BE2C (cell line): ENCODE results near the gene WDR3.

Source experiments
- DNase-seq: peaks from one replicate; pipeline ENCODE4 v3.0.0-alpha.2; 2020
- H3K27me3 ChIP-seq: fragments of 250-450 bp; sonication (Bioruptor Pico); 2 replicates; pipeline ENCODE4 v1.5.1; 2020; ENCODE audit warnings: mild to moderate bottlenecking
- H3K36me3 ChIP-seq: fragments of 250-450 bp; sonication (Bioruptor Pico); 2 replicates; pipeline ENCODE4 v1.5.1; 2020; ENCODE audit warnings: mild to moderate bottlenecking
- H3K4me1 ChIP-seq: fragments of 250-450 bp; sonication (Bioruptor Pico); 2 replicates; pipeline ENCODE4 v1.5.1; 2020
- H3K4me3 ChIP-seq: 2 replicates; pipeline ENCODE4 v1.5.1; 2011; ENCODE audit warnings: low read depth, low read length
- H3K9me3 ChIP-seq: fragments of 250-450 bp; sonication (Bioruptor Pico); 2 replicates; pipeline ENCODE4 v1.5.1; 2020
- TF ChIP-seq, protein P1 (sequence below): IDR thresholded peaks from 2 replicates; pipeline ENCODE4 v1.5.1; 2012; ENCODE audit warnings: mild to moderate bottlenecking, low read depth, low read length

WDR3 gene

DNA sequence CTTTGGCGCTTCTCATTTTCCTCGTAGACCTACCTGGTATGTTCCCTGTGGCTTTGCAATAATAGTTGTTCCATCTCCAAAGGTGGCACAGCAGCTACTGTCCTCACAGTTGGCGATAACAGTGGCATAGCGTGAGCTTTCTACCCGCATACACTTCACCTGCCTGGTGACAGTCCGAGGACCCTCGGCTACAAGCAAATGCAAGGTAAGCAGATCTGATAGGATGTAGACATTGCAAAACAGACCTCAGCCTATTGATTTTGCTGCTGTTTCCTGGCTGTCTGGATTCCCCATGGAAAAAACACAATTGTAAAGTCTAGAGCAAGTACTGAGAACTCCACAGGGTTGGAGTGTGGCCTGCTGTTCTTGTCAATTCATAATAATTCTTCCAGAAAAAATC is 78.5 kb downstream of the WDR3 start:
- DNase-seq = no peak
- H3K27me3 ChIP-seq = peaks cover 14% of the 10 kb centered on the region
- H3K4me3 ChIP-seq = no peak overlapping the region
- no peaks in the 10 kb centered on the region for H3K36me3 ChIP-seq
- H3K9me3 ChIP-seq = no peaks in the 10 kb centered on the region
- TF ChIP-seq, protein P1, sequence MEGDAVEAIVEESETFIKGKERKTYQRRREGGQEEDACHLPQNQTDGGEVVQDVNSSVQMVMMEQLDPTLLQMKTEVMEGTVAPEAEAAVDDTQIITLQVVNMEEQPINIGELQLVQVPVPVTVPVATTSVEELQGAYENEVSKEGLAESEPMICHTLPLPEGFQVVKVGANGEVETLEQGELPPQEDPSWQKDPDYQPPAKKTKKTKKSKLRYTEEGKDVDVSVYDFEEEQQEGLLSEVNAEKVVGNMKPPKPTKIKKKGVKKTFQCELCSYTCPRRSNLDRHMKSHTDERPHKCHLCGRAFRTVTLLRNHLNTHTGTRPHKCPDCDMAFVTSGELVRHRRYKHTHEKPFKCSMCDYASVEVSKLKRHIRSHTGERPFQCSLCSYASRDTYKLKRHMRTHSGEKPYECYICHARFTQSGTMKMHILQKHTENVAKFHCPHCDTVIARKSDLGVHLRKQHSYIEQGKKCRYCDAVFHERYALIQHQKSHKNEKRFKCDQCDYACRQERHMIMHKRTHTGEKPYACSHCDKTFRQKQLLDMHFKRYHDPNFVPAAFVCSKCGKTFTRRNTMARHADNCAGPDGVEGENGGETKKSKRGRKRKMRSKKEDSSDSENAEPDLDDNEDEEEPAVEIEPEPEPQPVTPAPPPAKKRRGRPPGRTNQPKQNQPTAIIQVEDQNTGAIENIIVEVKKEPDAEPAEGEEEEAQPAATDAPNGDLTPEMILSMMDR = no peak
- H3K4me1 ChIP-seq = no peaks in the 10 kb centered on the region

DNA sequence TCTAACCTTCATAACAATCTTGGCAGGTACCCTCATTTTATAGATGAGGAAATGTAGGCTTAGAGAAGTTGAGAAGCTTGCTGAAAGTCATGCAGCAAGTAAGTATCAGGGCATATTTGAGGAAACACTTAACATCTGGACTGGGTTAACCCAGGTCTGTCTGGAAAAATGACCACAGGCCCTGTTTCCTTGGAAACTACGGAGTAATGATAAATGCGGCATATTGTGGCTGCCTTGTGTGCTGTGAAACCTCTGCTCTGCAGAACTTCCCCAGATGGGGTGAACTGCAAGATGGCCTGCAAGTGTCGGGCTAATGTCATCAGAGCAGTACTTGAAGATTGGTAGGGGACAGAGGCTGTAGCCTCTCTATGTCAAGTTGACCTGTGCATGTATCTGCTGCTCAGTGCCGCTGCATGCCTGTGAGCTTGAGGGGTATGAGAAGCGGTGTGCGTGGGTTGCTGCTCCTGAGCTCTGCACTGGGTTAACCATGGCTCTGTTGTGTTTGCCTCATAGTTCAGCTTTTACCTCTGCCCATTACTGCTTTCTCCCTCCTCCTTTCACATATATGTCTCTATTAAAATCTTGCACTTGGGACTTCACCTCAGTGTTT is 83.1 kb downstream of the WDR3 start:
- TF ChIP-seq, protein P1 = no peak
- DNase-seq = no peak
- H3K27me3 ChIP-seq = peaks cover 12% of the 10 kb centered on the region
- H3K4me1 ChIP-seq = no peaks in the 10 kb centered on the region
- no peak overlapping the region for H3K4me3 ChIP-seq
- no peaks in the 10 kb centered on the region for H3K9me3 ChIP-seq
- no peaks in the 10 kb centered on the region for H3K36me3 ChIP-seq

DNA sequence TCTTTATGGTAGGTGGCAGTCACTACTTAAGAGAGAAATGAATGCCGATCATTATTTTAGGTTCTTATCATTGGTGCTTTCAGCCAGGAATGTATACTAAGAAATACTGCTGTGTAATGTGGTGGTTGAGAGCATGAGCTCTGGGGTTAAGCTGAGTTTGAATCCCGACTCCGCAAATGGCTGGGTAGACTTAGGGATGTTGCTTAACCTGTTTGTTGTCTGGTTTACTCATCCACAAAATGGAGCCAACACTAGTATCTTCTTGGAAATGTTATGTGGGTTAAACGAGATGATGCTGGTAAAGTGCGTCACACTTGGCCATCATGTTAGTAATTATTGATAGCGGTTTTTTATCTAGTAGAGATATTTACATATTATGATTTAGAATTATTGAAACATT is 83.8 kb downstream of the WDR3 start:
- Histone ChIP-seq H3K36me3 (no peaks in the 10 kb centered on the region), H3K27me3 (peaks cover 12% of the 10 kb centered on the region), H3K4me1 (no peaks in the 10 kb centered on the region), H3K9me3 (no peaks in the 10 kb centered on the region), H3K4me3 (no peak overlapping the region)
- TF ChIP-seq, protein P1 = no peak
- no peak for DNase-seq

DNA sequence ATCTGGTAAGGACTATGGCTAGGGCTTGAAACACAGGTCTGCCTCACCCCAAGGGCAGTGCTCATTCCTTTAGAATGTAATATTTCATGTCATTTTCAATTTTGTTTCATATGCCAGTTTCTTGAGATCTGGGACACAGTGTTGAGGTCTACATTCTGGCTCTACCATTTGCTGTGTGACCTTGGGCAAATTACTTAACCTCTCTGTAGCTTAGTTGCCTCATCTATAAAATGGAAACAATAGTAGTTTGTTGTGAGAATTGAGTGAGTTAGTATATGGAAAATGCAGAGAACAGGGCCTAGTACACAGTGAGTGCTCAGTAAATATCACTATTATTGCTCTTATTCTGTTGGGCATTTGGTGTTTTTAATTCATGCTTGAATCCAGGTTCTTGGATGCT is 84.4 kb downstream of the WDR3 start:
- no peaks in the 10 kb centered on the region for H3K4me1 ChIP-seq

More for the DNA sequence above, 84.4 kb downstream of the WDR3 start:
- peaks cover 12% of the 10 kb centered on the region for H3K27me3 ChIP-seq
- H3K9me3 ChIP-seq = no peaks in the 10 kb centered on the region
- no peak overlapping the region for H3K4me3 ChIP-seq
- TF ChIP-seq, protein P1 = no peak
- DNase-seq = no peak
- H3K36me3 ChIP-seq = no peaks in the 10 kb centered on the region
